RCC 7860 (cell line): ENCODE results near the gene MANBA.

Source experiments
- DNase-seq: peaks from one replicate; pipeline ENCODE4 v3.0.0-alpha.2; 2015; ENCODE audit warnings: low spot score
- FAIRE-seq: peaks from 2 replicates; lab custom pipeline; 2012; peaks lifted over from hg19 to GRCh38; lab: Jason Lieb, UNC

The MANBA gene

DNA sequence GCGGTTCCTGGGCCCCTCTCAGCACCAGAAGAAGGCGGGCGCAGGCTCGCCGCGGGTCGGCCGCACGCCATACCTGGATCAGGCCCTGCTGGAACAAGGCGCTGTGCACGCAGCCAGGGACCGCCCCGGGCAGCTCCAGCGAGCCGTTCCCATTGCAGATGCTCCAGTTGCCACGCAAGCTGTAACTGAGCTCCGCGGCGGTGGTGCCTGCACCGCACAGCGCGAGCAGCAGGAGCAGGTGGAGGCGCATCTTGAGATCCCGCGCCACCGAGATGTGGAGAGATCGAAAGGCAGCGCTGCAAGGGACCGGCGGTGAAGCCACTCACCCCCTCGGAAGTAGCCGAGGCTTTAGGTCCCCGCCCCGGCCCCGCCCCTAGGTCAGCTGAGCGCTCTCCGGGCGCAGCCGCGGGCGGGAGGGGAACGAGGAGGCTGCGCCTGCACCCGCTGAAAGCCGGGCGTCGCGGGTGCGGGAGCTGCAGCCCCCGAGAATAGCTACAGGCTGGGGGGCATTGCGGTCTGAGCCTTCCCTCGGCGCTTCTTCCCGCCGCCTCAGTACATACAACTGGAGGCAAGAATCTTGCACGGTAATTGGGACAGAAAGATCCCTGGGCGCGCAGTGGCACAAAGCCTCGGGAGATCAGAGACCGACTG is at the start of gene MANBA:
Gene MANBA, minus strand, starts transcription at position 324 of the 651 bp plus-strand sequence. Its CDS starts 74 bp downstream, at position 250.
- FAIRE-seq (no peak), DNase-seq (peak; percentile 46)

- DNase-seq, result no peak
- no peak for FAIRE-seq
Measured at GRCh38 chr4:102809691-102810090, 48.9 kb upstream of the MANBA start.

GRCh38 chr4:102809190-102809589 is 48.4 kb upstream of the MANBA start:
- DNase-seq (no peak), FAIRE-seq (no peak)

DNA sequence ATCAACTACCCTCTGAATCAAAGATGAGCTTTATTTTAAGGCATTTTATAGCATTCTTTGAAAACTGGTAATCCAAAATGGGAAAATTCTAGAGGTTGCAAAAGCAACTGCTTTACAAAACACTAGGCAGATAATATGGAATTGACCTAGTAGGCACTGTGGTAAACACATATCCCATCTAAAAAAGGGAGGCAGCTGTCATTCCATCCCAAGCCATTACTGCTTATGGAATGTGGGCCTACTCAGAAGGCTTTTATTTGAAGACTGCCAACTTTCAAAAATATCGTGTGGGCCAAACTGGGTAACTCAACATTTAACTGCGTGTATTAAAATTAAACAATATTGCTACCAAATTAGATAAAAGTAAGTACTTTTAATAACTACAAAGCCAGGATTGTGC is 47.2 kb upstream of the MANBA start:
- DNase-seq (no peak), FAIRE-seq (no peak)

DNA sequence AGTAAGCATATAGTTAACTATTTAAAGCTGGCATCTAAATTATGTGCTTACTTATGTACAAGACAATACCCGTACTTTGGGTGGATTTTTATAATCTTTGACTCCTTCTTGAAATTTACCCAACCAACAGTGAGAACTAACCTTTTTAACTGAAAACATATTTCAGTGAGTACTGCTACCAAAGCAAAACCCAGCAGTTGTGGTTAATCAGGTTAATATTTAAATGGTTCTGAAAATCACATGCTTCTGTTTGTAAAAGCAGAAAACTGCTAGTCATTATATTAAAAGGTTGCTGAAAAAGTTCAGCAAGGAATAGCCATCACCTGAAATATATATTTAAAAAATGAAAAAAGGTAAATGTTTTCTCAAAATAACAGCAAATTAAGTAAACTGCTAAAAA is 46.6 kb upstream of the MANBA start:
- DNase-seq (no peak), FAIRE-seq (peak; percentile 90)

DNA sequence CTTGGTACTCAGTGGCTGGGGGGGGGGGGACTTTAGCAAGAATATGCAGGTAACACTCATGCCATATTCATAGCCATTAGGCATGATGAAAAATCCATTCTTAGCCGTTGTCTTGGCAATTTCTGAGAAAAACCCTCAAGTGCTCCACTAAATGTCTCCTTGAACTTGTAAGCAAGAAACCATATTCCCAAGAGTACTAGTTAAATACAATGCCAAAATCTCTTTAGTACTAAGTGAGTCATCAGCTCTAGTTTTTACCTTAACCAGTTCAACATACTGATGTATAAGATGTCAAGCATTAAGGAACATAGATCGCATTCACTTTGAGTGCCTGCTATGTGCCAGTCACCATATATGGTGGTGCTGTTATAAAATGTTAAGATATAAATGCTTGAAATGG is 39.0 kb upstream of the MANBA start:
- DNase-seq (no peak), FAIRE-seq (no peak)

- FAIRE-seq, result no peak
- no peak for DNase-seq
Measured at GRCh38 chr4:102794999-102795398, 34.2 kb upstream of the MANBA start.

- no peak for DNase-seq
- FAIRE-seq, result no peak
Measured at GRCh38 chr4:102792361-102792936, 31.7 kb upstream of the MANBA start.

DNA sequence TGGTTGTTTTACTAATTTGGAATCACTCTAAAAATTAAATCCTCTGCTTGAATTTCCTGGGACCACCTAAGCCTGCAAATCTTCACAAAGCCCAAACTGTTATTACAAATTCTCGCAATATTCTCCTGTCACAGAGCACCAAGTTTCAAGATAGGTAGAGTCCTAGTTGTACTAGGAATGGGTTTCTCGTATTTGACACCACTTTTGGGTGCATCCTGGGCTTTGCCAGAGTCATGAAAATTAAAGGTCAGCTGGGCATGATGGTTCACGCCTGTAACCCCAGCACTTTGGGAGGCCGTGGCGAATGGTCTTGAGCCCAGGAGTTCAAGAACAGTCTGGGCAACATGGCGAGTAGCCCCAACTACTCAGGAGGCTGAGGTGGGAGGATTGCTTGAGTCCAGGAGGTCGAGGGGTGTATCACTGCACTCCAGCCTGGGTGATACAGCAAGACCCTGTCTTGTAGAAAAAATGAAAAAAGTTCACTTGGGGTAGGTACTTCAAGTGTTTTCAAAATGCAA is 30.6 kb upstream of the MANBA start:
- FAIRE-seq (no peak), DNase-seq (no peak)

GRCh38 chr4:102789317-102789717 is 28.5 kb upstream of the MANBA start:
- FAIRE-seq (no peak), DNase-seq (no peak)

DNA sequence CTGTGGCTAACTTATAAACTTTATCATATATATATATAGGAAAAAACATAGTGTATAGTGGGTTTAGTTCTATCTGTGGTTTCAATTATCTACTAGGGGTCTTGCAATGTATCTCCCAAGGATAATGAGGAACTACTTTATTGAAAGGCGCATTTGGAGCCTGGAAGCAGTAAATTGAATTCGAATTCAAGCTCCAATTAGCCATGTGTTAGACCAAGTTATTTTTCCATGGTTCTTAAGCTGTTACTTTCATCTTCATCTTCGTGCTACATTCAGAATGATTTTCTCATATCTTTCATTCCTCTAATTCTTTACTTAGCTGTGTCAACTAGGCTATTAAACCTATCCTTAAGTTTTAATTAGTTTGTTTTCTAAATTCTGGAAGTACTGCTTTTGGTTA is 27.2 kb upstream of the MANBA start:
- no peak for DNase-seq
- FAIRE-seq, result no peak

DNA sequence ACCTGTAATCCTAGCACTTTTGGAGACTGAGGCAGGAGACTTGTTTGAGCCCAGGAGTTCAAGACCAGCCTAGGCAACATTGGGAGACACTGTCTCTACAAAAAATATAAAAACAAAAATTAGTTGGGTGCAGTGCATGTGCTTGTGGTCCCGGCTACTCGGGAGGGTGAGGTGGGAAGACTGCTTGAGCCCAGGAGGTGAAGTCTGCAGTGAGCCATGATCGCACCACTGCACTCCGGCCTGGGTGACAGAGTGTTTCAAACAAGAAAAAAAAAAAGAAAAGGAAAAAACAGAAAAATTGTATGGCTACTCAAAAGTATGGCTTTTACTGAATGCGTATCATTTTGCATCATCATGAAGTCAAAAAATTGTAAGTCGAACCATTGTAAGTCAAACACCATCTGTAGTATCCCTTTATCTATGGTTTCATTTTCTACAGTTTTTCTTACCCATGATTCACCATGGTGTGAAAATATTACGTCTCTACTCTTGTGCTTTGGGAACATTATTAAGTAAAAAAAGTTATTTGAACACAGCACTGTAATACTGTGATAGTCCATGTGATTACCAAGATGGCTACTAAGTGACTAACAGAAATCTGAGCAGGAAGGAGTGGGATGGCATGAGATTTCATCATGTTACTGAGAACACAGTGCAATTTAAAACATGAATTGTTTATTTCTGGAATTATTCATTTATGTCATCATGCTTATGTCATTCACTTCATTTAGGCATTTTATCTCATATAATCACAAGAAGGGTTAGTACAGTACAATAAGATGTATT is 26.5 kb upstream of the MANBA start:
- FAIRE-seq, result no peak

DNA sequence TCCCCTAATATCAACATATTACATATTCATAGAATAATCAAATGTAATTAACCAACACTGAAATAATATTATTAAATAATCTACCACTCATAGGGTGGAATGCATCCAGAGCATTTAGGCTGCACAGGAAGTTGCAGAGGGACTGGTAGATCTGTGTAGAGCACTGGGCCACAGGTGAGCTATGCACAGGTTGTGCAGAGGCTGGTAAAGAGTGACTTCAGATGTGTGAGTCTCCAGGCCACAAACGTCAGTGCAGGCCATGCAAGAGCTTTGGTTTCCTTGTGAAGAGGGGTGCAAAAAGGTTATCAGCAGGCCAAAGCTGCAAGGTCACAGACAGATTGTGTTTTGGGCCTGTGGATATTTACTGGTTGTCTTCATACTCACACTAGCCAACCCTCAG is 25.5 kb upstream of the MANBA start:
- DNase-seq (no peak), FAIRE-seq (no peak)

More for the DNA sequence above, 26.5 kb upstream of the MANBA start:
- DNase-seq, result no peak

- FAIRE-seq (no peak), DNase-seq (no peak)
Measured at GRCh38 chr4:102783006-102783405, 22.2 kb upstream of the MANBA start.

DNA sequence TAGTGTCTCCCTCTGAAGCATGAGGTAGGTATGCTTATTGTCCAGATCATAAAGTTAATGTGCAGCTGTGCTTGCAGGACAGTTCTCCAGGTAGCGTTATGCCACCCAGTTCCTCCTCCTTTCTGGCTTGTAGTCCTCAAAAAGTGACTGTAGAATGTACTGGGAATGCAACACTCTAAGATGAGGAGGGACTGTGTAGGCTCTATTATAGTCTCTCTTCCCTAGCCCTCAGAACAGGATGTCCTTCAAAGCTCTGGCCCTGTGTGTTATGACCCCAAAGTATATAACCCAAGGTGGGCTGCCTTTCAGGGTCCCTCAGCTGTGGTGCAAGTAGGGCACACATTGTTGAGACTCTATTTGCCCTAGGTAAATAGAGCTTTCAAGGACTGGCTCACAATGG is 20.8 kb upstream of the MANBA start:
- FAIRE-seq, result no peak

GRCh38 chr4:102780476-102781144 is 19.8 kb upstream of the MANBA start:
- peak; percentile 55 for DNase-seq
- FAIRE-seq, result no peak

More for the DNA sequence above, 20.8 kb upstream of the MANBA start:
- no peak for DNase-seq

DNA sequence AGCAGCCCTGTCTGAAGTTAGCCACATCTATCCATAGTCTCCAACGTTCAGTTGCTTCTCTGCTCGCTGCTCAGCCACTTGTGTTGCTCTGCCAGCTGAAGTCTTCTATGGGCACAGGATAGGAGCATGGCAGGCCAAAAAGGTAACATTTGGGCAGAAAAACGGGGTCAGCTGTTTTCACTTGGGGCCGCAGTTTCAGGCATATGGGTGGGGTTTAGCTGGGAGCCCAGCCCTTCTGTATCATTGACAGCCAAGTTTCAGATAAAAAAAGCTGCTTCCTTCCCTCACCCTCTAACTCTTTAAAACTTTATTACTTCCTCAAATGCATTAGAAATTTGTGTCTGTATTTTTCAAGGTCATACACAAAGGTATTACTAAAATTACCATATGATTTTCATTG is 18.4 kb upstream of the MANBA start:
- DNase-seq (no peak), FAIRE-seq (no peak)

- FAIRE-seq (no peak), DNase-seq (no peak)
Measured at GRCh38 chr4:102778720-102779119, 18.0 kb upstream of the MANBA start.

- FAIRE-seq (no peak), DNase-seq (no peak)
Measured at GRCh38 chr4:102775805-102776204, 15.0 kb upstream of the MANBA start.

- no peak for FAIRE-seq
Measured at GRCh38 chr4:102774254-102774653, 13.5 kb upstream of the MANBA start.

GRCh38 chr4:102772738-102773340 is 12.1 kb upstream of the MANBA start:
- FAIRE-seq, result no peak

More at GRCh38 chr4:102774254-102774653, 13.5 kb upstream of the MANBA start:
- DNase-seq, result no peak

More at GRCh38 chr4:102772738-102773340, 12.1 kb upstream of the MANBA start:
- no peak for DNase-seq
